IMR-90 (cell line): ENCODE results near the gene GUCD1.

Source experiments
- CEBPB ChIP-seq: IDR thresholded peaks from 2 replicates; pipeline ENCODE4 v1.6.1; 2012; ENCODE audit warnings: low read depth, low read length, improper control_type of control experiment
- CTCF ChIP-seq: conservative IDR thresholded peaks from 2 replicates; pipeline ENCODE4 v1.5.1; 2012; ENCODE audit warnings: mild to moderate bottlenecking, low read depth, low read length, improper control_type of control experiment
- MAZ ChIP-seq: IDR thresholded peaks from 2 replicates; pipeline ENCODE4 v1.6.1; 2012; ENCODE audit warnings: low read depth, mild to moderate bottlenecking, low read length, improper control_type of control experiment, moderate library complexity, borderline replicate concordance
- NFE2L2 ChIP-seq: fragments of 150-350 bp; IDR thresholded peaks from 2 replicates; pipeline ENCODE4 v1.6.1; 2016; ENCODE audit warnings: low read depth, mild to moderate bottlenecking, low read length
- POLR2A ChIP-seq: IDR thresholded peaks from 2 replicates; pipeline ENCODE4 v1.6.1; 2012; ENCODE audit warnings: mild to moderate bottlenecking, low read depth, low read length
- TF ChIP-seq, protein P1 (sequence below): fragments of 150-350 bp; IDR thresholded peaks from 2 replicates; pipeline ENCODE4 v1.6.1; 2016; ENCODE audit warnings: low read depth, mild to moderate bottlenecking, low read length, moderate library complexity, borderline replicate concordance

DNA sequence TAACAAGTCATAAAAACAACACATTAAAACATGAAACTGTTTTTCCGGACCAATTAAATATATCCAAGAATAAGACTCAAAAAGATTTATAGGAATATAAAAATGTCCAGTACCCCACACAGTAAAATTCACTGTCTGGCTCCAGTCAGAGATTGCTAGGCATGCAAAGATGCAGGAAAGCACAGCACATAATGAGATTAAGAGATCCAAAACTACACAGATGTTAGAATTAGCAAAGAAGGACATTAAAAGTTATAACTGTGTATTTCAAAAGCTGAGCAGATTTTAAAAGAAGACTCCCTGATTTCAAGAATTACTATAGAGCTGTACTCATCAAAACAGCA is 24.3 kb upstream of the GUCD1 start:
- TF ChIP-seq CTCF (no peak), NFE2L2 (no peak), POLR2A (no peak), MAZ (no peak), CEBPB (no peak)
- TF ChIP-seq, protein P1, sequence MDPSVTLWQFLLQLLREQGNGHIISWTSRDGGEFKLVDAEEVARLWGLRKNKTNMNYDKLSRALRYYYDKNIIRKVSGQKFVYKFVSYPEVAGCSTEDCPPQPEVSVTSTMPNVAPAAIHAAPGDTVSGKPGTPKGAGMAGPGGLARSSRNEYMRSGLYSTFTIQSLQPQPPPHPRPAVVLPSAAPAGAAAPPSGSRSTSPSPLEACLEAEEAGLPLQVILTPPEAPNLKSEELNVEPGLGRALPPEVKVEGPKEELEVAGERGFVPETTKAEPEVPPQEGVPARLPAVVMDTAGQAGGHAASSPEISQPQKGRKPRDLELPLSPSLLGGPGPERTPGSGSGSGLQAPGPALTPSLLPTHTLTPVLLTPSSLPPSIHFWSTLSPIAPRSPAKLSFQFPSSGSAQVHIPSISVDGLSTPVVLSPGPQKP, result no peak
